ENCODE results near the gene TNNT2.
A peak's percentile ranks its signal among the peaks of the same experiment; 100 is the strongest.

Gene TNNT2

GRCh38 chr1:201401700-201402099 lies 24.2 kb upstream of the TNNT2 start:
- no peak for DNase-seq

- no peak for DNase-seq
Observed at GRCh38 chr1:201400852-201401230, 23.4 kb upstream of the TNNT2 start.

GRCh38 chr1:201400212-201400851 lies 22.9 kb upstream of the TNNT2 start:
- no peak for DNase-seq

GRCh38 chr1:201399352-201400126 lies 22.1 kb upstream of the TNNT2 start:
- DNase-seq: no peak

- no peak for DNase-seq
Observed at GRCh38 chr1:201399018-201399351, 21.5 kb upstream of the TNNT2 start, which contains the start of gene LAD1. LAD1 (minus strand) TSS chr1:201399324; CDS start chr1:201399306, 18 bp downstream.

GRCh38 chr1:201397675-201398074 lies 20.2 kb upstream of the TNNT2 start:
- DNase-seq: no peak

GRCh38 chr1:201396861-201397464 lies 19.5 kb upstream of the TNNT2 start:
- no peak for DNase-seq

- no peak for DNase-seq
Observed at GRCh38 chr1:201395936-201396335, 18.5 kb upstream of the TNNT2 start.

- DNase-seq: no peak
Observed at GRCh38 chr1:201394591-201394990, 17.1 kb upstream of the TNNT2 start.

- DNase-seq: no peak
Observed at GRCh38 chr1:201393076-201393475, 15.6 kb upstream of the TNNT2 start.

GRCh38 chr1:201391651-201392511 lies 14.4 kb upstream of the TNNT2 start:
- no peak for DNase-seq

- DNase-seq: no peak
Observed at GRCh38 chr1:201391225-201391624, 13.7 kb upstream of the TNNT2 start.

- no peak for DNase-seq
Observed at GRCh38 chr1:201389051-201389450, 11.6 kb upstream of the TNNT2 start.

GRCh38 chr1:201386208-201386607 lies 8.7 kb upstream of the TNNT2 start:
- no peak for DNase-seq

- DNase-seq: peak; percentile 11
Observed at GRCh38 chr1:201385299-201385891, 7.9 kb upstream of the TNNT2 start.

GRCh38 chr1:201384406-201384782 lies 6.9 kb upstream of the TNNT2 start:
- no peak for DNase-seq

GRCh38 chr1:201383647-201384405 lies 6.3 kb upstream of the TNNT2 start:
- no peak for DNase-seq

GRCh38 chr1:201381130-201381529 lies 3.6 kb upstream of the TNNT2 start:
- DNase-seq: no peak

GRCh38 chr1:201379733-201380242 lies 2.3 kb upstream of the TNNT2 start:
- DNase-seq: no peak

GRCh38 chr1:201378804-201379203 lies 1.3 kb upstream of the TNNT2 start:
- DNase-seq: no peak

GRCh38 chr1:201376464-201377374 lies 761 bp downstream of the TNNT2 start:
- no peak for DNase-seq

All from activated gamma-delta T cell treated with Interleukin-2 at 50 U/mL for 16 hours (primary cell).